HG03066 (cell line): ENCODE results near the gene RREB1.

Source experiments
- ATAC-seq: cut with Tn5 transposase; IDR thresholded peaks from one replicate; pipeline ENCODE4 v1.9.1; 2021; ENCODE audit warnings: low read depth; ENCODE audit not compliant: unreplicated experiment

RREB1 gene

GRCh38 chr6:7241160-7241559, 133.4 kb downstream of the RREB1 start:
- ATAC-seq = no peak

GRCh38 chr6:7241709-7242645, 134.2 kb downstream of the RREB1 start:
- no peak for ATAC-seq

DNA sequence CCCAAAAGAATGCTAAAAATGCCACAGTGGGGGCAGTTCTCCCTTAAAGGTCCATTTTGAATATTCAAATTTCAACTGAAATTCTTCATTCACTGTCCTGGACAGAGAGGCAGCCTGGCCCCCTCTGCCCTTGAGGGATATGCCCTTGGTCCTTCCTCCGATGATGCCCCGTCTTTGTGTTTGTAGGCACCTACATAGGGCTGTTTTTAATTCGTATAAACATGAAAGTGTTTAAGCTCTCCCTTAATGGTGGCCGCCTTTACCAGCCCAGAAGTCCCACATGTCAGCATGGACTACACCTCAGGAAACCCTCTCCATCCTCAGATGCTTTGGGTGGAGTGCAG, 135.0 kb downstream of the RREB1 start:
- no peak for ATAC-seq

GRCh38 chr6:7243179-7243981, 135.6 kb downstream of the RREB1 start:
- ATAC-seq = no peak

DNA sequence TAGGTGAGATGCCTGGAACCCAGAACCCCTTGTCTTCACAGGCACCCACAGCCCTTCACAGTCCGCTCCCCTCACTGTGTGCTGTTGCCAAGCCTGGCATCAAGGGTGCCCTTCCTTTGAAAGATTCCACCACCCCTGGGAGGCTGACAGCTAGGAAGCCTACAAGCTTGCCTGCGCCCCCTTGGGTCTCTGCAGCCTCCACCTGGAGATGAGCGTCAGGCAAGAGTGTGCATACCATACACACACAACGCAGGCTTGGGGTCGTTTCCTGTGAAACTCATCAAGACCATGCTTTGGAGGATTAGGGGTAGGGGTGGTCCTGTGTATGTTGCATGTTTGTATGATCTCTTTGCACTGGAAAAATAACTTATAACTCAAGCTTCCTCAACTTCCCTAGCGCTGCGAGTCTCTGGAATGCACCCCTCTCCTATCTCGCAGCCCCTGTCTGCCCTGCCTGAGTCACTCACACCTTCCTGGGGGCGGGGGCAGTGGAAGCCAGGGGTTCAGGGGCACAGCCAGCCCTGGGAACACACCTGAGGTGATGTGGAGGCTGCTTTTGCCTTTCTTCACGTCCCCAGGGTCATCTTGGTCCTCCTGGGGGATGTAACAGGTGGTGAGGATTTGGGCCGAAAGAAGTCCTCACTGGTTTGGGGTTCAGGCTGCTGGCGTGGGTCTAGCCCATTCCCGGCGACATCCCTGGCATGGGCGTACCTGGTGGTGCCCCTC, 138.1 kb downstream of the RREB1 start:
- ATAC-seq = no peak

DNA sequence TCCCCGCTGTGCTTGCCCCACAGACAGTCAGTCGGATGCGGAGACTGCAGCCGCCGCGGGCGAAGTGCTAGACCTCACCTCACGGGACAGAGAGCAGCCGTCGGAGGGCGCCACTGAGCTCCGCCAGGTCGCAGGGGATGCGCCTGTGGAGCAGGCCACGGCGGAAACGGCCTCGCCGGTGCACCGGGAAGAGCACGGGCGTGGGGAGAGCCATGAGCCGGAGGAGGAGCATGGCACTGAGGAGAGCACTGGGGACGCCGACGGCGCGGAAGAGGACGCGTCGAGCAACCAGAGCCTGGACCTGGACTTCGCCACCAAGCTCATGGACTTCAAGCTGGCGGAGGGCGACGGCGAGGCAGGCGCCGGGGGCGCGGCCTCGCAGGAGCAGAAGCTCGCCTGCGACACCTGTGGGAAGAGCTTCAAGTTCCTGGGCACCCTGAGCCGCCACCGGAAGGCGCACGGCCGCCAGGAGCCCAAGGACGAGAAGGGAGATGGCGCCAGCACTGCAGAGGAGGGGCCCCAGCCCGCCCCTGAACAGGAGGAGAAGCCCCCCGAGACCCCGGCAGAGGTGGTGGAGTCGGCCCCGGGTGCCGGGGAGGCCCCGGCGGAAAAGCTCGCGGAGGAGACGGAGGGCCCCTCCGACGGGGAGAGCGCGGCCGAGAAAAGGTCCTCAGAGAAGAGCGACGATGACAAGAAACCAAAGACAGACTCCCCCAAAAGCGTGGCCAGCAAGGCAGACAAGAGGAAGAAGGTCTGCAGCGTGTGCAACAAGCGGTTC, 138.8 kb downstream of the RREB1 start:
- no peak for ATAC-seq

- no peak for ATAC-seq
Measured at GRCh38 chr6:7247179-7247456, 139.4 kb downstream of the RREB1 start.

DNA sequence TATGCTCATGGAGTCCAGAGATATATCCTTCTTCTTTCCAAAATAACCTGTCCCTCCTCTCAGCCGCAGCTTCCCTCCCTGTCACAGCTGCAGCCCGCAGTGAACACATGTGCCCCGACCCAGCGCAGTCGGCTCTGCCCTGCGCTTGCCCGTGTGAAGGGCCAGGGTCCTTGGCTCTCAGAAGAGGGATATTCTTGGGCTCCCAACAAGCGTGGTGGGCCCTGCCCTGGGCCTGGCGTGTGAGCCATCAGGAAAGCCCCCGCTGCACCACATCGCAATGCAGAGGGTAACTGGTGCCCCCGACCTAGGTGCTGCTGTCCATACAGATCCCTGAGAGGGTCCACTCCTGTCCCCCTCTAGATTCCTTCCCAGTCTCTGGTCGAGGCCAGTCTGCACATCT, 140.1 kb downstream of the RREB1 start:
- no peak for ATAC-seq

- no peak for ATAC-seq
Measured at GRCh38 chr6:7249391-7249790, 141.6 kb downstream of the RREB1 start.

DNA sequence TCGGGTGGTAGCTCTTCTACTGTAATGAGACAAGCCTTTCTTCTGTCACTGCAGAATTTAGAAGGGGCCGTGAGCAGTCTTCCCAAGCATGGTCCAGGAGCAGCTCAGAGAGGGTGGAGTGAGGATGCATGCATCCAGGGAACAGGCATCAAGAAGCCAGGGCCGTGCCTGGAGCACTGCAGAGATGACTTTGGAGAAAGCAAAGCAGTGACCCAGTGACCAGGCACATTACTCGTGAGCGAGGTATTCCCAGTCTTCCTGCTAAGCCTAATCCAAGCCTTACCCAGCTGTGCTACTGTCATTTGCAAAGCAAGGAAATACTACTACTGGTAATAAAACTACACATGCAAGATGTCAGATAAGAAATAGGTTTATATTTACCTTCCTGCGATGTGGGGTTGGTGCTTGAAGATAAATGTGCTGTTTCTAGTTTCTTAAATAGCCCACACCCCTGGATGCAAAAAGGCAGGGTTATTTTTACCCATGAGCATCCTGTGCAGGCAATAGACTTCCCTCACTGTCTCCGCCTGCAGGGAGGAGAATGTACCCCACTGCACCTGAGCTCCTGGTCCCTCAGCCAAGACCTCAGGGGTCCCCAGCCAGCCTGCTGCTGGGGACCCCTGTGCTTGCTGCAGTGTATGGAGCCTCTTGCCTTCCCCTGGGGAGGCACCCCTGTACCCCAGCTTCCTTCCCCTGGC, 142.3 kb downstream of the RREB1 start:
- ATAC-seq = no peak

- ATAC-seq = no peak
Measured at GRCh38 chr6:7250812-7251211, 143.1 kb downstream of the RREB1 start.

DNA sequence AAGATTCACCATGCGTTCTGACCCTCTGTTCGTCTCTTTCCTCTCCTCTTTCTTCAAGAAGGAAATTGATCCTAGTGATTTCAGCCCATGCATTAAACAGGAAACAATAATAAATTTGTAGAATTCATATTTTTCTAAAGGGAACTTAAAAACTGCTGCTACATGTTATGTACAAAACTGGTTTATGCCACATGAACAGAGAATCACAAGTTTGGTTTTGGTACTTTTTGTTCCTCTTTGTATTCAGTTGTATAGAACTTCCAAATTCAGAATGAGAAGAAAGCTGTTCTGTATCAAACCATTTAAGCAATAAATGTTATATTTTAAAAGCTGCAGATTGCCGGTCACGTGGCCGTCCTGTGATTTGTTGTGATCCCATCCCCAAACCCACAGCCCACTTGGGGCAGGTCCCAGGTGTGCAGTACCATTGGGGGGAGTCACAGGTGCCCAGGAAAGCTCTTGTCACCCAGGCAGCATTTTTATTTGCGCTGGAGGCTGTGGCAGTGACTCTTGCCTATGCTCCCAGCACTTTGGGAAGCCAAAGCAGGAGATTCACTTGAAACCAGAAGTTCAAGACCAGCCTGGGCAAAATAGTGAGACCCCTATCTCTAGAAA, 144.0 kb downstream of the RREB1 start:
- ATAC-seq = no peak

DNA sequence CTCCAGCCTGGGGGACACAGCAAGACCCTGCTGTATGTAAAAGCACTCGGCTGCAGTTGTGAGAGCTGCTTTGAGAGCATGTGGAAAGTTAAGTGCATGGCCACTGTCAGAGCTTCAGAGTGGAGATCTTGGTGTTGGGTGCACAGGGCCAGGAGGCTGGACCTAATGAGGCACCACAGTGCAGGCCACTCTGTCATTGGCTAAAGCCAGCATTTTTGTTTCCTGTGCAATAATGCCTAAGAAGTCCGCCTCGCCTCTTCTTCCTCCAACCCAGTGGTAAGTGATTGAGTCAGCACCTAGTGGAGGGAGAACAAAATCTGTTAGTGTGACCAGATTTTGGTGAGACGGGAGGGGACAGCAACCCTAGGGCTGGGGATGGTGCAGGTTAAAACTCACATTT, 144.6 kb downstream of the RREB1 start:
- no peak for ATAC-seq

DNA sequence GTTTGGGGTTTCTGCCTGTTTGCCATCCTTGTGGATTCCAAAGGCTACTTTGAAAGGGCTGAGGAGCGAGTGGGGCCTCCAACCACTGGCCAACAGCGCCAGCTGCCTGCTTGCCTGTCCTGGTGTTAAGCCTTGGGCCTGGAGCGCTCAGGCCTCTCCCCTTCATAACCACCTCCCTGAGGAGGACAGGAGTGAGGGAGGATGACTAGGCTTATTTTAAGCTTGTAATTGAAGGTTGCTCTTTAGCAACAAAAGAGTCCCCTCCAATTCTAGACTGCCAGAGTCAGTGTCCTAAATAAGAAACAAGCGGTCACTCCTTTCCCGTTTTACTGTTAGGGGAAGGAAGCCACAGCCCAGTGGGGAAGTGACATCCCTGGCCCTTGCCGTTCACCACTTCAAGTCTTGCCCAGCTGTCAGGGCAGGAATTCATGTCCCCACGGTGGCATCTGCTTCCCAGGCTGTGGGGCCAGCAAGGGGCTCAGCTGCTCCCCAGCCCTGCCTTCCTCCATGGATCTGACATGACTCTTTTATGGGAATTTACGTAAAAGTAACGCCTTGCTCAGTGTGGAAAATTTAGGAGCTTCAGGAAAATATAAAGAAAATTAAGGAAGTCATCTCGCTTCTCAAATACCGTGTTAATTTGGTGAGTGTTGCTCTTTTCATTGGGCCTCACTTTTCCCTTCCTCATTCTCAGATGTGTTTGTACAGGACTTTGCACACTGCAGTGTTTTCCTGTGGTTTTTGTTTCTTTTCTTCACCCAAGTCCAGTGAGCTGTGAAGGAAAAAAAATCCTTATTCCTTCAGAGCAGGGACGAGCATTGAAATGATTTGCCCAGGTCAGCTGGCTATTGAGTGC, 147.4 kb downstream of the RREB1 start:
- no peak for ATAC-seq

DNA sequence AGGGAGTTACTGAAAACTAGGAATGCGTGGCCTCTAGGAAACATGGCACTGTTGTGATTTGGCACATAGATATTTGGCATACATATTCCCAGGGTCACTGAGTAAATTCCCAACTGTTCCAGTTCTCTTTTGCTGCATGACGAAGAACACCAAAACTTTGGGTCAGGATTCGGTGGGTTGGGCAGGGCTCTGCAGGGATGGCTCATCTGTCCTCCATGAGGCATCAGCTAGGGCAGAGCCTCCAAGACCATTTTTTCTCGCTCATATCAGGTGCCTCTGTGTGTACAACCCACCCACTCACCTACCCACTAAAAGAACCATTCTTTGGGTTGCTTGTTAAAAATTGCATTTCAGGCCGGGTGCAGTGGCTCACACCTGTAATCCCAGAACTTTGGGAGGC, 148.2 kb downstream of the RREB1 start:
- ATAC-seq = no peak

DNA sequence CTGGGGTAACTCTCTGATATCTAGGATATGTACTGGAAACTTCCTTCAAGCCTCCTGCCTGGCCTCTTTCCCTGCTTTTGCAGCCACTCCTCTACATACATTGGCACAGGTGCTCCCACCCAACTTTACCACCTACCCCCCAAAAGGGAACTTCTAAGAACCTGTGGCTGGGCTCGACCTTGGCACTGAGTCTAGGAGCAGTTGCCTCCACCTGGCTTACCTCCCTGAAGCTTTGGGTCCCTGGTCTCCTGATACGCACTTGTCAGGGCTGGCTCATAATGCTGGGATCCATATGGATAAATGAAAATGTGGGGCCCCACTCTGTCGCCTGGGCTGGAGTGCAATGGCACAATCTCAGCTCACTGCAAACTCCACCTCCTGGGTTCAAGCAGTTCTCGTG, 149.0 kb downstream of the RREB1 start:
- no peak for ATAC-seq

DNA sequence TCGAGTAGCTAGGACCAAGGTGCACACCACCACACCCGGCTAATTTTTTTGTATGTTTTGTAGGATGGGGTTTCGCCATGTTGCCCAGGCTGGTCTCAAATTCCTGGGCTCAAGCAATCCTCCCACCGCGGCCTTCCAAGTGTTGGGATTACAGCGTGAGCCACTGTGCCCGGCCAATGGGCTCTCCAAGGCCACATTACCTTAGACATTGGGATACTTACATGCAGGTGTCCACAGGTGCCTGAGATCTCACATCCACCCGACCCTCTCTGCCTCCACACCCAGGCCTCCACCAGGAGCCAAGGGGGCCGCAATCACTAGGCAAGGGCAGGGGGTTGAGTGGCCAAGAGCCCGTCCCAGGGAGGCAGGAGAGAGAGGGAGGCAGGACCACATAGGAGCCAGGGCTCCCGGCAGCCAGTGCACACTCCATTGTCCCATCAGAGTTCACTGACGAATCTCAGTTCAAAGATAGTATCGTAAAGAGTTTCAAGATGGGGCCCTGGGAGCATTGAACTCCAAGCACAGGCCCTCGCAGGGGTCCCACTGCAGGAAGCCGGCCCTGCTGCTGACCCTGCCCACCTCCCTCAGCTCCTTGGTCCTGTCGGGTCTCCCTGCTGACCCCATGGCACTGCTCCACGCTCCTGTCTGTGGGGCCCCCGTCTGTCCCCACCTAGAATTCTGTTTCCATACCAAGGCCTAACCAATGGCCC, 149.9 kb downstream of the RREB1 start:
- ATAC-seq = no peak

- ATAC-seq = no peak
Measured at GRCh38 chr6:7258231-7258763, 150.5 kb downstream of the RREB1 start.
